HK-2 (cell line): ENCODE measurements around the gene TPSG1.
"Not testable (repeated sequence)": the region's sequence is repeated elsewhere in the genome, so short reads cannot be mapped to it uniquely, and the experiment has no call there.

Experiments used
- DNase-seq: peaks from one replicate; pipeline ENCODE4 v3.0.0-alpha.2; 2018; ENCODE audit not compliant: unreplicated experiment

The TPSG1 gene

DNA sequence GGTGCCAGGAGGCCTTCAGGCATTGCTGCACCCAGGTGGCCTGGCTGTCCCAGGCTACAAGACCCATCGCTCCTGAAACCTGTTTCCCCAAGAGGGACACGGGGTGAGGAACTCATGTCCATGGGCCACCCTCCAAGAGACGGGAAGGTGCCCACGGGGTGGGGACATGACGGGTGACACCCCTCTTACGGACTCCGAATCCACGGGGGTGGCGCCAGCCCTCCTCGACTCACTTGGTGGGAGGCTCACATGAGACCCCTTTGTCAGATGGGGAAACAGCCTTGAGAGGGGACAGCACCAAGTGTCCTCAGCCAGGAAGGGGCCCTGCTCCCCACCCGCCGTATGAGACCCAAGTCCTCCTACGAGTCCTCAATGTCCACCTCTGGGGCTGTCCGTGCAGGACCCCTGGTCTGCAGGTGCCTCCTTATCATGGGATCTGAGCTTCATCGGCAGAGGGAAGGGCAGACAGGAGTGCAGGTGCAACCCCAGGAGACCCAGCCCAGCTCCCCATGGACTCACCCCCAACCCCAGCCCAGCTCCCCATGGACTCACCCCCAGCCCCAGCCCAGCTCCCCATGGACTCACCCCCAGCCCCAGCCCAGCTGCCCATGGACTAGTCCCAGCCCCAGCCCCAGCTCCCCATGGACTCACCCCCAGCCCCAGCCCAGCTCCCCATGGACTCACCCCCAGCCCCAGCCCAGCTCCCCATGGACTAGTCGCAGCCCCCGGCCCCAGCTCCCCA, 5.6 kb upstream of the TPSG1 start:
- not testable (repeated sequence) for DNase-seq

DNA sequence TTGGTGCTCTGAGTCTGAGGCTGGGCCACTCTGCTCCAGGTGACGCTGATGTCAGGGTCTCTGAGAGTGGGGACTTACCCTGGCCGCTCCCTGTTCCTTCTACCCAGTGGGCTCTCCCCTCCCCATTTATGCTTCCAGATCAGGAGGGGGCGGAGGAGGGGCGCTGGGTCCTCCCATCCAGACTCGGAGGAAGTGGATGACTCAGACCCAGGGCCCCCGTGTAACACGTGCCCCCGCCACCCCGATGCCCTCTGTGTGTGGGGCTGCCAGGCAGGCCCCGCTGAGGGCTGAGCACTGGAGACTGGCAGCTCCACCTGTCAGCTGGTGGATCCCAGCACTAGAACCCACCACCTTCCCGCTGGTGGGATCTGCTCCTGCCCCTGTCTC, 5.0 kb upstream of the TPSG1 start, which contains the start of gene TPSB2:
Gene TPSB2 (minus strand): TSS at position 101 of the 387 bp plus-strand sequence. CDS start 233 bp downstream, outside the sequence.
- DNase-seq, result not testable (repeated sequence)

DNA sequence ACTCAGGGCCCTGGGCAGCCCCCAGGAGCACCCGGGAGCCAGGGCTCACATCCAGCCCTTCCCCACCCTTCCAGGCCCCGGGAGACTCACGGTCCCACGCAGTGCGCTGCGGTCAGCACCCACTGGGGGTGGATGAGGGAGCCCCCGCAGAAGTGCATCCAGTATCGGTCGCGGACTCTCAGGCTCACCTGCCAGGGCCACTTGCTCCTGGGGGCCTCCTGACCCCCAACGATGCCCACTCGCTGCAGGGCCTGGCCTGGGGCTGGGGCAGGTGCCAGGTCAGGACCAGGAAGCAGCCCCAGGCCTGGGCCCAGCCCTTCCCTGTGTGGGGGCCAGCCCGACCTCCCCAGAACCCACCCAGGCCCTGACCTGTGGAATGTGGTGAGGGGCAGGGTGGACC, 4.4 kb upstream of the TPSG1 start:
- DNase-seq, result not testable (repeated sequence)

DNA sequence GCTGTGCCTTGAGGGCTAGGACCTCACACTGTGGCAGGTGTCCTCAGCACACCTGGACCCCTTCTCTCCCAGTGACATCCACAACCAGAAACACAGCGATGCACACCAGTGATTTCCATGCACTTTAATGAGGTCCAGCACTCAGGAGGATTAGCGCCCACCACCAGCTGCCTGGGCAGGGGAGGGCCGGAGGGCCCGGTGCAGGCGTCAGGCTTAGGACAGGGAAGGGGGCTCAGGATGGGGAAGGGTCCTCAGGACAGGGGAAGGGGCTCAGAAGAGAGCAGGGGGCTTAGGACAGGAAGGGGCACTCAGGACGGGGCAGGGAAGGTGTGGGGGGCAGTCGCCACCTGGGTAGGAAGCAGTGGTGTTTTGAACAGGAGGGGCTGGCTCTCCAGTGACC, 3.2 kb upstream of the TPSG1 start:
- DNase-seq, result not testable (repeated sequence)

DNA sequence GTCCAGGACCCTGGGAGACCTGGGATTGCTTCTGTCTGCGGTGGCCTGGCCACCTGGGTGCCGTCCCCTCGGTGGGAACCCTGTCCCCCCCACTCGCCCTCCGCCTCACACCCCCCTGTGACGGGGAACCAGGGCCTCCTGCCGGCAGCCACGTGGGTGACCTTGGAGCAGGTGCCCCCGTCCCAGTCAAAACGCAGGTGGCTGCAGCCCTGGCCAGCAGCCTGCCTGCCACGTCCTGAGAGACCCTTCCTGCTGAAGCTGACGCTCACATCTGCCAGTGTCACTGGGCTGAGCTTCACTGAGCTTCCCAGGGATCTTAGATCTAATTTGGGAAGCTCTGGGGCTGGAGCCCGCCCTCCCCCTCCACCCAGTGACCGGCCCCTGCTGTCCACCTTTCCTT, 1.6 kb upstream of the TPSG1 start:
- DNase-seq, result not testable (repeated sequence)

DNA sequence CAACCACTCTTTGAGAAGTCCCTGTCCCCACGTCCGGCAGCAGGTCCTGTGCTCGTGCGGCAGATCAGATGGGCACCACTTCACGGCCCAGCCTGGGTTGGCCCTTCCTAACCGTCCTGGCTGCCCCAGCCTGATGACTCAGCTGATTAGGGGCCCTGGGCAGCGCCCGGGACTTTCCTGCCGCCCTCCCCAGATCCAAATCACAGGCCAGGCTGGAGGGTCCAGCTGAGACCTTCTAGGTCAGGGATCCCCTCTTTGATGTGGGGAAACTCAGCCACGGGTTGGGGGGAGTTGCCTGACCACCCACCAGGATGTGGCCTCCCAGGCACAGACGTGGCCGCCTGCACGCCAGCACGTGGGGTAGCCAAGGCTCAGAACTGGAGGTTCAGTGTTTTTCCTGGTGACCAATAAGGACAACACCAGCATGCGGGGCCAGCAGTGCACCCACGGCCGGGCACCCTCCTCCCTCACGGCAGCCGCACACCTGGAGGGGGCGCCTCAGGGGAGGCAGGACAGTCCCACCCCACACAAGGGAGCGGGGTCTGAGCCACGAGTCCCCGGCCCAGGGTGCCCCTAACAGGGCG, 752 bp upstream of the TPSG1 start:
- DNase-seq, result peak; percentile 60

DNA sequence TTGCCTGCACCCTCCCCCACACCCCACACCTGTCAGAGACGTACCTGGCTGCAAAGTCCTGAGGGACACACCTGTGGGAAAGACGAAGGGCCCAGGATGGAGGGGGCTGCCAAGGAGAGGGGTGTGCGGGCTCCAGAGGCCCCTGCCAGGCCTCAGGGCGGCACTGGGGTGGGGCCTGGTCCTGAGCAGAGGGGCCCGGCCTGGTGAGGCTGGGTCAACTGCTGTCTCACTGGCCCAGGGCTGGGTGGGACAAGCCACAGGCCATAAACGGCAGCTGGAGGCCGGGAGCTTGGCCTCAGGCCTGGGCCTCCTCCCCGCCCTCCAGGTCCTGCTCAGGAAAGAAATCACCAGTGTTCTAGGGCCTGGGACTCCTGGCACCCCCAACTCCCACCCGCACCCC, 510 bp downstream of the TPSG1 start:
- DNase-seq, result no peak

DNA sequence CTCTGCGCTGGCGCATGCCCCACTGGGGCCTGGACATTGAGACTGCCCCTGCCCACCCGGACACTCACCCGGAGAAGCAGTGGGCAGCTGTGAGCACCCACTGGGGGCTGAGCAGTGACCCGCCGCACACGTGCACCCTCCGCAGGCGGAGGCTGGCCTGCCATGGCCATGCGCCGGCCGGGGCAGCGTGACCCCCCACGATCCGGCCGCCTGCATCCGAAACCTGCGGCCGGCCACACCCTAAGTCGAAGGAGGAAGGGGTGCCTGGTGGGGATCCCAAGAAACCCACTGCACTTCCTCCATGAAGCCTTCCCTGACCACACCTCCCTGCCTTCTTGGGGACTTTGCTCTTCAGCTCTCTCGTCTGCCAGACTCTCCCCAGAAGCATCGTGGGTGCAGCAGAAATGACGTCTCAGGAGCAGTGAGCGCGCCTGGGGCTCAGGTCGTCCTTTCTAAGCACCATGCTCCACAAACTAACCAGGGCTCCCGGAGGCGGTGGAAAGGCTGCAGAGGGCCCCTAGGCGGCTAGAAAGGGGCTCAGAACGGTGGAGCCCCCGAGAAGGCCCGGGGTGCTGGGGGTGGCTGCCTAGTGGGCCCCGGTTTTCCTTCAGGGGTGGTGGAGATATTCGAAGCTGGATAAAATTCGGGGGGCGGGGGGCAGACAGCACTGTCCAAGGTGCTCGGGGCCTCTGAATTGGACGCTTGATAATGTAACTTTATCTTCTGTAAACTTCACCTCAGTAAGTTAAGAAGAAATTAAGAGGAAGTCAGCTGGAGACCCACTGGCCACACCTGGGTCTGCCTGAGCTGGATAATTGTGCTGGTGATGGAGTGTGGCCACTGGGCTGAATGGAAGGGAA, 1.5 kb downstream of the TPSG1 start:
- no peak for DNase-seq

DNA sequence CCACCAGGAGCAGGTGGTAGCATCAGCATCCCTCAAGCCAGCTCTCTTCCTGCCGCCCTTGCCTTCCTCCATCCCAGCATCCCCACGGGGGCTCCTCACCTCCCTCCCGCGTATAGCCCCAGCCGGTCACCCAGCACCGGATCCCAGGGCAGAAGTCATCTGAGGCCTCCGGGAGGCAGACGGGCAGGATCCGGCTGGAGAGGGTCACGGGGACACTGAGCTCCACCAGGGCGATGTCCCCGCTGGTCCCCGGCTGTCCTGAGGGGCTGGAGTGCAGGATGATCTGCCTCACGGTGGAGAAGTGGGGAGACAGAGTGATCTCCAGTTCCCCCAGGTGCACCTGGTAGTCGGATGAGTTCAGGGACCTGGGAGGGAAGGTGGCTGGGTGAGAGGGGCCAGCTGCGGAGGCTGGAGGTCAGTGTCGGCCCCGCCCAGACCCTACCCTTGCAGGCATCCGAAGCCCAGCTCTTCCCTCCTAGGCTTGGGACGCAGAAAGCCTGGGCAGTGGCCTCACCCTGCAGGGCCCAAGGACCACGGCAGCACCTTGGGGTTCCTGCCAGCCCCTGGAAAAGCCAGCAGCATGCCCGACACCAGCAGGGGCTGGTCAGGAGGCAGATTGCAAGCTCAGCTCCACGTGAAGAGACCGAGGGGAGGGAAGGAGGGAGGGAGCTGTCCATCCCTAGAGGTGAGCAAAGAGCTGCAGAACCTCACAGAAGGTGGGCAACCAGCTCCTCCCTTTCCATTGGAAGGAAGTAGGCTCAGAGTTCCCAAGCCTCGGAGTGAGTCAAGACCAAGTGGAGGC, 2.3 kb downstream of the TPSG1 start:
- DNase-seq, result no peak

DNA sequence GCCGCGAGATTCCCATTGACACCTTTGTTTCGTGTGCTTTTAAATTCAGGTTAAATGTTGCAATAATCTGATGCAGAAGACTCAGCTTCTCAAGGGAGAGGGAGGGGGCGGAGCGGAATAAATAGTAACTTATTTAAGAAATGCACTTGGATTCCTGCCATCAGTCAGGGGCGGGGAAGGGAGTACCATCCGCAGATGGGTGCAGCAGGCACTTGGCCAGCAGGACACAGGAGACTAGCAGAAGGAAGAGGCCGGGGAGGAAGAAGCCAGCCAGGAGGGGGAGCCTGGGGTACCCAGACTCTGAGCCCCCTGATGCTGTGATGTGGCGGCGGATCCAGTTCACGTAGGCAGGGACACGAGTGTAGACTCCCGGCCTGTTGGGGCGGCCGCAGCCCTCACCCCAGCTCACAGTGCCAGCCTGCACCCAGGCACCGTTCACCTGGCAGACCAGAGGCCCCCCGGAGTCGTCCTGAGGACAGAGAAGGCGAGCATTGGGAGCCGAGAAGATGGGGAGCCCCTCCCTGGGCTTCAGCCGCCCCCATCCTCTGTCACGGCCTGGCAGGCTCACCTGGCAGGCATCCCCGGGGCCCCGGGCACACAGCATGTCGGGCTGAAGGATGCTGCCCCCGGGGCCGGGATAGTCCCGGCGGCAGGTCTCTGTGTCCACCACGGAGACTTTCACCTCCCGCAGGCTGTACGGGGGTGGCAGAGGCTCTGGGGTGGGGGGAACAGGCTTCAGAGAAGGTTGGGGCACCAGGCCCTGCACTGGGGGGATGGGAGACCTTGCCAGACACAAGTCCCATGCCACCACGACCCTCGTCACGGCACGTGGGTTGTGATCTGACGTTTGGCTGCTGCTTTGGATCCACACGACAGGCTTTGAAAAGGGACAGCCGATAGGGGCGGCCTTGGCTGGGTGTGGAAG, 3.2 kb downstream of the TPSG1 start:
- DNase-seq, result no peak

DNA sequence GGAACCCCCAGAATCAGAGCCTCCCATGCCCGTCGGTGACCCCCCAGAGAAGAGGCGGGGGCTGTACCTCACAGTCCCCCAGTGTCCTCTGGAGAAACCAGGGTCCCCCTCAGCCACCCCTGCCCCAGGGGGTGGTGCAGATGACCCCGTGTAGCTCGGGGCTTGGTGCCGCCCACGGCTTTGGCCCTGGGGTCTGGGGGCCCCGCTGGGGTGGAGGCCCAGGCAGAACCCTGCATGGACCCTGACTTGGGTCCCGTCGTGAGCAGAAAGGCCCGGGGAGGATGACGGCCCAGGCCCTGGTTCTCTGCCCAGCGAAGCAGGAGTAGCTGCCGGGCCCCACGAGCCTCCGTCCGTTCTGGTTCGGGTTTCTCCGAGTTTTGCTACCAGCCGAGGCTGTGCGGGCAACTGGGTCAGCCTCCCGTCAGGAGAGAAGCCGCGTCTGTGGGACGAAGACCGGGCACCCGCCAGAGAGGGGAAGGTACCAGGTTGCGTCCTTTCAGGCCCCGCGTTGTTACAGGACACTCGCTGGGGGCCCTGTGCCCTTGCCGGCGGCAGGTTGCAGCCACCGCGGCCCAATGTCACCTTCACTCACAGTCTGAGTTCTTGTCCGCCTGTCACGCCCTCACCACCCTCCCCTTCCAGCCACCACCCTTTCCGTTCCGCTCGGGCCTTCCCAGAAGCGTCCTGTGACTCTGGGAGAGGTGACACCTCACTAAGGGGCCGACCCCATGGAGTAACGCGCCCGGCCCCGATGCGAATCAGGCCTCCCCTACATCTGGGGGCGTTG, 4.0 kb downstream of the TPSG1 start:
- no peak for DNase-seq

DNA sequence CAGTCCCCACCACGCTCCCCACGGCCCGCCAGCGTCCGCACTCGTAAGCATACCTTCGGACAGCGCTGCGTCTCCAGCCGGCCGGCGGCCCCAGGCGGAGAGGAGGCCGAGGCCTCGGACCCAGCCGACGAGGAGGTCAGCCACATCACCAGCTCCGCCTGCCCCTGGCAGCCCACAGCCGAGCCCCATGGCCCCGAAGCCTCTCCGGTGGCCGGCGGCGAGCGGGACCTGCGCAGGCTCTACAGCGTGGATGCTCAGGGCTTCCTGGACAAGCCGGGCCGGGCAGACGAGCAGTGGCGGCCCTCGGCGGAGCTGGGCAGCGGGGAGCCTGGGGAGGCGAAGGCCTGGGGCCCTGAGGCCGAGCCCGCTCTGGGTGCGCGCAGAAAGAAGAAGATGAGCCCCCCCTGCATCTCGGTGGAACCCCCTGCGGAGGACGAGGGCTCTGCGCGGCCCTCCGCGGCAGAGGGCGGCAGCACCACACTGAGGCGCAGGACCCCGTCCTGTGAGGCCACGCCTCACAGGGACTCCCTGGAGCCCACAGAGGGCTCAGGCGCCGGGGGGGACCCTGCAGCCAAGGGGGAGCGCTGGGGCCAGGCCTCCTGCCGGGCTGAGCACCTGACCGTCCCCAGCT, 4.9 kb downstream of the TPSG1 start:
- no peak for DNase-seq

DNA sequence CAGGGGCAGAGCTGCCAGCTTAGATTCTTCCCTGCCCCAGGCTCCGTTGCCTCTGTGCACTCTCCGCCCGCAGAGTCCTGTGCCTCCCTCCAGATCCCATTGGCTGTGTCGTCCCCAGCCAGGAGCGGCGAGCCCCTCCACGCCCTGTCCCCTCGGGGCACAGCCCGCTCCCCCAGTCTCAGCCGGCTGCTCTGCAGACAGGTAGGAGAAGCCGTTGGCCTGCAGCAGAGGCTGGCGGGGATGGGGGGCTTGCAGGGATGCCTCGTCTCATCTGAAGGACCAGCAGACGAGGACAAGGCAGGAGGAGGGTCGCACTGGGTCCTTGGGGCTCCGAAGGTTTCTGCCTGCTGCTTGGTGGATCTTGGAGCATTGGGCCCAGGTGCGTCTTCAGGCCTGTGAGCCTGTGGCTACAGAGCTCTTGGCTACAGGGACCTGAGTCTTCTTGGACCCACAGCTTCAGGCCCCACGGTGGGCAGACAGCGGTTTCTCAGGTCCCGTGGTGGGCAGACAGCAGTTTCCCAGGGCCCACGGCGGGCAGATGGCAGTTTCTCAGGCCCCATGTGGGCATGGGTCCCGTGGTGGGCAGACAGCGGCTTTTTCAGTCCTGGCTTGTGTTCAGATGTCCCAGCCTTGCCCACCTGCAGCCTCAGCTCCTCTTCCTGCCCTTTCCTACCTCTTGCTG, 6.0 kb downstream of the TPSG1 start:
- DNase-seq, result no peak

DNA sequence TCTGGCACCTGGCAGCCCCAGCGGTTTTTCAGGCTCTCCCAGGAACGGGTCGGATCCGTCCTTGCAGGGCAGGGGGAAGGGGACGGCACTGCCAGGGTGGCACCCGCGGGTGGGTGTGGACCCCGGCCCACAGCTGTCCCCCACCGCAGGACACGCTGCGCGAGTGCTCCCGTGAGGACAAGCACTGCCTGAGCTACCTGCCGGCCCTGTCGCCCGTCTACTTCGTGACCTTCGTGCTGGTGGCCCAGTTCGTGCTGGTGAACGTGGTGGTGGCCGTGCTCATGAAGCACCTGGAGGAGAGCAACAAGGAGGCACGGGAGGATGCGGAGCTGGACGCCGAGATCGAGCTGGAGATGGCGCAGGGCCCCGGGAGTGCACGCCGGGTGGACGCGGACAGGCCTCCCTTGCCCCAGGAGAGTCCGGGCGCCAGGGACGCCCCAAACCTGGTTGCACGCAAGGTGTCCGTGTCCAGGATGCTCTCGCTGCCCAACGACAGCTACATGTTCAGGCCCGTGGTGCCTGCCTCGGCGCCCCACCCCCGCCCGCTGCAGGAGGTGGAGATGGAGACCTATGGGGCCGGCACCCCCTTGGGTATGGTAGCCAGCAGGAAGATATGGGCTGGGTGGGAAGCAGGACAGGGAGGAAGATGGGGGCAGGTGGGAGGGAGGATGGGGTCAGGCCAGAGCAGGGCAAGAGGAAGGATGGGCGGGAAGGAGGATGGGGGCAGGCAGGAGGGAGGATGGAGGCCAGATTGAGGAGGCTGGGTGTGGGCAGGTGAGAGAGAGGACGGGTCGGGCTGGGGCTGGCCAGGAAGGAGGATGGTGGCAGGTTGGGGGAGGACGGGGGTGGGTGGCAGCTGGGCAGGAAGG, 6.8 kb downstream of the TPSG1 start:
- no peak for DNase-seq

DNA sequence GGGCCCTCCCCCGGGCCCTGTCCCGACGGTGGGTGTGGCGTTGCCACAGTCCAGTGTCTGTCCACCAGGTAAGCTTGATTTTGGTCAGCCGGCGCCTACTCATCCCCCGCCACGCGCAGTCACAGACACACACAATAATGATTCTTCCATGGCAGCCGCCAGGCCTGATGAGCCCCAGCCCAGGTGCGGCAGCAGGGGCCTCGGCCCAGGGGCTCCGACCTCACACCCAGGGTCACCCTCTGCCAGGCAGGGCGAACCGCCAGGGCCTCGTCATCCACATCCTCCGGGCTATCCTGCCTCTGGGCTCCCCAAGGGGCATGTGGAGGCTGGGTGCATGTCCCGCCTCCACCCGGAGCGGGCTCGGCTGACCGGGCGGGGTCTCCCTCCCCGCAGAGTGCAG, 7.5 kb downstream of the TPSG1 start:
- no peak for DNase-seq

DNA sequence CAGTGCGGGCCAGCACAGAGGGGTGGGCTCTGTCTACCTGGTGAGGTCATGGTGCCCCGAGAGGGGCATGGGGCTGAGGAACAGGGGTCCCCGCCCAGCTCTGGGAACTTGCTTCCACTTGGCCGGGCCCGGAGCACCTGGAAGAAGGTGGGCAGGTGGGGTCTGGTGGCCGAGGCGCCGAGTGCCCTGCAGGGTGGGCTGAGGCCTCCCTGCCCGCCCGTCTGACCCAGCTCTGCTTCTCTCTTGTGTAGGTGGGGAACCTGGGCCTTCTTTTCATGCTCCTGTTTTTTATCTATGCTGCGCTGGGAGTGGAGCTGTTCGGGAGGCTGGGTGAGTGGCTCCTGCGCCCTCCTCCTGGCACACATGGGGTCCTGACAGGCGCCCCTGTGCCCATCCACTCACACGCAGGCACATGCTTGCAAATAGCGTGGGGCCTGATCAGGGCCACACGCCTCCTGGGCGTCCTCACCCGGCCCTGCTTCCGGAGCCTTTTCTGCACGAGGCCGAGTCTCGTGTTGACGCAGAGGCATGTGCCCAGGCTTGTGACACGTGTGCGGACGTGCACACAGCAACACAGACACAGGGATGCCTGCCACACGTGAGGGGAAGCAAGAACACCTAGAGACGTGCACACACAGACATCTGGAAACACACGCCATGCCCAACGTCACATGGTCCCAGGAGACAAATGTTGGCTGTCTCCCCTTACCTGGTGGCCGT, 8.2 kb downstream of the TPSG1 start:
- no peak for DNase-seq

DNA sequence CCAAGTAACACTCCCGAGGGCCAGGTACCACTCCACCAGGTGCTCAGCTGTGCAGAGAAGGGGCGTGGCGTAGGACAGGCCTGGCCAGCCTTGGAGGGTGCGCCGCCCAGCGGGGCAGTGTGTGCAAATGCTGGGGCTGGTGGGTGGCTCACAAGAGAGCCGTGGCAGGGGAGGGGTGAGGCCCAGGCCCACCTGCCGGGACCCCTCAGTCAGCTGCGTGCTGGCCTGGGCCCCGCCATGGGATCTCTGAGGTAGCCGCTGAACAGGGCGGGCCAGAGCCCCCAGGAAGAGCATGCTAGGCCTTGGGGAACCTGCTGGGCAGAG, 8.8 kb downstream of the TPSG1 start:
- no peak for DNase-seq
